ENCODE measurements around the gene ALPP.

DNA sequence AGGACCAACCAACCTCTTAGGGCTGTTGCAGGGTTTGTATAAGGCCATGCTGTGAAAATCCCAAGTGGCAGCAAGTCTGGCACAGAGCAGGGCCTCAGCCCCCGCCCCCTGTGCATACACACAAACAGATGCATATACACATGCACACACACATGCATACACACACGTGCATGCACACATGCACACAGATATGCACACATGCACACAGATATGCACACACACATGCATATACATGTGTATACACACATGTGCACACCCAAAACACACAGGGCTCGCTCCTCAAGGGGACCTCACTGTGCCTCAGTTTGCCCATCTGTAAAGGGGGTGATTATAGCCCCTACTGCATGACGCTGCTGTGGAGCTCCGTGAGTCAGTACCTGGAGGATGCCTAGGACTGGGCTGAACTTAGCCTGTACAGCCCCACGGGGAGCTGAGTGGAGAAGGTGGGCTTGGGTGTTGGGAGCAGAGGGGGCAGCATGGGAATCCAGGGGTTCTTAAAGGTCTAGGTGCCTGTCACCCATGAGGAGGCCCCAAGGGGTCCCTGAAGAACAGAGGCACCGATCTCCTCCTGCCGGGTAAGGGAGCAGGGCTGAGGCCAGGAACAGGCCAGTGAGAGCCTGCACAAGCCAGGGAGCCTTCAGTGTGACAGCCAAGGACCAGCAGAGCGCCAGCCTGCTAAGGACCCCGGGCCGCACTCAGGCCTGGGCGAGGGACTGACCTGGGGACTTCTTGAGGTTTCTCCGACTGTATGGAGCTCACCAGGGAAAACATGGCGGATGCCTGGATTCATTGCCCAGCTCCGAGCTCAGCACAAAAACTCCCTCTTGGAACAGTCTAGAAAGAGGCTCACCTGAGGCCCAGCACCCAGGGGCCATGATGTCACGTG lies 53.4 kb downstream of the ALPP start:
- TF ChIP-seq CTCF (IDR thresholded peaks at IDR 0.05): no peak
- TF ChIP-seq EZH2 (IDR thresholded peaks at IDR 0.05): no peak

Measured in neural progenitor cell (in vitro differentiated cells).